HepG2 (cell line): ENCODE measurements around the gene MDM4. TPM values are rescaled to one million over a fixed set of nuclear protein-coding genes. Genes with fewer than 3 reads are reported as not detected.
A peak's percentile ranks its signal among the peaks of the same experiment; 100 is the strongest.

Experiments
- ATF7-NPFF ChIP-seq: sonication (generic); formaldehyde crosslinking; IDR thresholded peaks from 2 replicates; pipeline ENCODE4 v1.8.1; 2023; ENCODE audit warnings: mild to moderate bottlenecking, low read depth, missing genetic modification reagents, moderate library complexity
- ERF ChIP-seq: IDR thresholded peaks from 2 replicates; pipeline ENCODE4 v1.6.1; 2018; ENCODE audit warnings: missing biosample characterization, missing genetic modification reagents
- FOXM1 ChIP-seq: sonication (generic); formaldehyde crosslinking; IDR thresholded peaks from 2 replicates; pipeline ENCODE4 v1.5.0; 2020; ENCODE audit warnings: missing genetic modification reagents
- HNF1B ChIP-seq: sonication (generic); formaldehyde crosslinking; IDR thresholded peaks from 2 replicates; pipeline ENCODE4 v1.5.1; 2020; ENCODE audit warnings: mild to moderate bottlenecking, moderate library complexity, missing genetic modification reagents
- HNRNPK ChIP-seq: fragments of 200-400 bp; formaldehyde crosslinking; IDR thresholded peaks from 2 replicates; pipeline ENCODE4 v1.6.1; 2018; ENCODE audit warnings: low read length, low read depth, moderate library complexity, mild to moderate bottlenecking; ENCODE audit not compliant: poor library complexity, severe bottlenecking
- MTF2 ChIP-seq: sonication (generic); formaldehyde crosslinking; IDR thresholded peaks from 2 replicates; pipeline ENCODE4 v1.5.0; 2020; ENCODE audit warnings: missing genetic modification reagents, borderline replicate concordance
- NFIC ChIP-seq: IDR thresholded peaks from 2 replicates; pipeline ENCODE4 v1.6.1; 2012; ENCODE audit warnings: mild to moderate bottlenecking, low read length, inconsistent platforms
- NFYC ChIP-seq: IDR thresholded peaks from 2 replicates; pipeline ENCODE4 v1.6.1; 2016; ENCODE audit warnings: missing genetic modification reagents, missing compliant biosample characterization
- NR2C2 ChIP-seq: sonication (generic); formaldehyde crosslinking; IDR thresholded peaks from 2 replicates; pipeline ENCODE4 v1.4.0; 2020; ENCODE audit warnings: missing genetic modification reagents, mild to moderate bottlenecking, moderate library complexity, borderline replicate concordance
- RERE ChIP-seq: IDR thresholded peaks from 2 replicates; pipeline ENCODE4 v1.6.1; 2016; ENCODE audit warnings: low read depth, missing genetic modification reagents, missing compliant biosample characterization
- SNAPC2 ChIP-seq: sonication (generic); formaldehyde crosslinking; IDR thresholded peaks from 2 replicates; pipeline ENCODE4 v1.8.1; 2022; ENCODE audit warnings: mild to moderate bottlenecking, missing genetic modification reagents
- SOX6 ChIP-seq, 2 experiments: fragments of 450-650 bp in 1 of 2; sonication (generic) in 1 of 2; formaldehyde crosslinking in 1 of 2; IDR thresholded peaks; 2 replicates each; pipeline versions ENCODE4 v1.4.0 to v1.6.1; 2017 to 2020; ENCODE audit warnings: antibody characterized with exemption in 1 of 2, mild to moderate bottlenecking in 1 of 2, missing genetic modification reagents in 1 of 2
- ZBED4 ChIP-seq: sonication (generic); formaldehyde crosslinking; IDR thresholded peaks from 2 replicates; pipeline ENCODE4 v1.4.0; 2020; ENCODE audit warnings: missing genetic modification reagents, borderline replicate concordance
- ZNF510 ChIP-seq: sonication (generic); formaldehyde crosslinking; IDR thresholded peaks from 2 replicates; pipeline ENCODE4 v1.4.0; 2020; ENCODE audit warnings: low read depth, mild to moderate bottlenecking, missing genetic modification reagents
- ZNF597 ChIP-seq: sonication (generic); formaldehyde crosslinking; IDR thresholded peaks from 2 replicates; pipeline ENCODE4 v1.5.0; 2020; ENCODE audit warnings: missing genetic modification reagents
- ZNF746 ChIP-seq: sonication (generic); formaldehyde crosslinking; IDR thresholded peaks from 2 replicates; pipeline ENCODE4 v1.8.0; 2022; ENCODE audit warnings: mild to moderate bottlenecking, missing genetic modification reagents
- polyA plus RNA-seq, 8 experiments: library from polyadenylated mRNA; depleted of rRNA in 3 of 8; stranded (reverse) in 7 of 8; unstranded in 1 of 8; fragments of >200 nt; fragmentation: Illumina TruSeq in 4 of 8; extraction: Trizol in 4 of 8; gene quantifications; 2 replicates each; pipeline versions ENCODE4 v1.2.1 to v1.2.3, GENCODE V29; 2011 to 2016; ENCODE audit warnings: low read depth in 4 of 8, missing spikeins in 1 of 8, mixed read lengths in 1 of 8; ENCODE audit not compliant: insufficient read depth in 1 of 8
- total RNA-seq, 5 experiments: library from RNA; depleted of rRNA; stranded (reverse); fragments of >200 nt; fragmentation: Illumina TruSeq; extraction: Trizol; gene quantifications; 2 replicates each; pipeline ENCODE4 v1.2.3, GENCODE V29; 2016; ENCODE audit warnings: low read depth in 1 of 5

The MDM4 gene
- total and polyA plus RNA-seq, 2 of the 13 experiments (the other 11 are each of a cell fraction or from before 2014, with no cell fraction given): 14.9 to 19.0 TPM

- TF ChIP-seq RERE (CRISPR knock-in tag) (no peak), MTF2 (no peak), FOXM1 (CRISPR knock-in tag) (no peak), ZNF510 (CRISPR knock-in tag) (no peak), SOX6 (IDR thresholded peaks at IDR 0.05) (no peak), SOX6 (CRISPR knock-in tag; IDR thresholded peaks at IDR 0.05) (no peak; the same call in 1 of the 2 replicates), HNRNPK (no peak), ERF (CRISPR knock-in tag) (no peak), SNAPC2 (CRISPR knock-in tag) (no peak), NFYC (CRISPR knock-in tag) (no peak), HNF1B (CRISPR knock-in tag) (no peak), NFIC (no peak), ZNF597 (CRISPR knock-in tag) (no peak), ZNF746 (CRISPR knock-in tag) (peak; percentile 41; the same call in 1 of the 2 replicates), NR2C2 (no peak), ZBED4 (no peak), ATF7-NPFF (CRISPR knock-in tag) (no peak)
Observed at GRCh38 chr1:204507317-204508105, 8.7 kb upstream of the MDM4 start (continued).
